ENCODE results near the gene LRRC41. TPM values are rescaled to one million over a fixed set of nuclear protein-coding genes. Genes with fewer than 3 reads are reported as not detected.
A peak's percentile ranks its signal among the peaks of the same experiment; 100 is the strongest.

Gene LRRC41
- total RNA-seq, 1 experiment from 2014 or later: 66.3 TPM

DNA sequence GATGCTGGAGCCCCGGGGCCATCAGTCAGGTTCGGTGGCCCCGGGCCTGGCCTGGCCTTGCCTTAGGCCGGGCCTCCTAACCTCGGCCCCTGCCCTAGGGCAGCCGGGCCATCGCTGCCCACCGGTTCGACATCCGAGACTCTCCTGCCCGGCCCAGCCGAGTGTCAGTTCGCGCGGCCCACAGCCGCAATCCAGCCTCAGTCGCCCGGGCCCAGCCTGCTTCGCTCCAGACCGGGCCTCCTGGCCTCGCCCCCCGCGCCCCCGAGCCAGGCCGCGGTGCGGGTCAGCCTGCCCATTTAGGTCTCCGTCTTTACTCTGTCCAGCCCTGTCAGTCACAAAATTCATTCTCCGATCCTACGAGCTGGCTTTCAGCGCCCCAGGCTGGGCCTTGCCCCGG is 777 bp downstream of the LRRC41 start:
- CTCF ChIA-PET: no interaction called here
- TF ChIP-seq, protein P1, sequence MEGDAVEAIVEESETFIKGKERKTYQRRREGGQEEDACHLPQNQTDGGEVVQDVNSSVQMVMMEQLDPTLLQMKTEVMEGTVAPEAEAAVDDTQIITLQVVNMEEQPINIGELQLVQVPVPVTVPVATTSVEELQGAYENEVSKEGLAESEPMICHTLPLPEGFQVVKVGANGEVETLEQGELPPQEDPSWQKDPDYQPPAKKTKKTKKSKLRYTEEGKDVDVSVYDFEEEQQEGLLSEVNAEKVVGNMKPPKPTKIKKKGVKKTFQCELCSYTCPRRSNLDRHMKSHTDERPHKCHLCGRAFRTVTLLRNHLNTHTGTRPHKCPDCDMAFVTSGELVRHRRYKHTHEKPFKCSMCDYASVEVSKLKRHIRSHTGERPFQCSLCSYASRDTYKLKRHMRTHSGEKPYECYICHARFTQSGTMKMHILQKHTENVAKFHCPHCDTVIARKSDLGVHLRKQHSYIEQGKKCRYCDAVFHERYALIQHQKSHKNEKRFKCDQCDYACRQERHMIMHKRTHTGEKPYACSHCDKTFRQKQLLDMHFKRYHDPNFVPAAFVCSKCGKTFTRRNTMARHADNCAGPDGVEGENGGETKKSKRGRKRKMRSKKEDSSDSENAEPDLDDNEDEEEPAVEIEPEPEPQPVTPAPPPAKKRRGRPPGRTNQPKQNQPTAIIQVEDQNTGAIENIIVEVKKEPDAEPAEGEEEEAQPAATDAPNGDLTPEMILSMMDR (conservative IDR thresholded peaks at IDR 0.05): no peak
- TF ChIP-seq EZH2 (IDR thresholded peaks at IDR 0.05; ENCODE audit: low read depth): no peak
- no TSS peak for BruUV-seq (replicated peaks)

DNA sequence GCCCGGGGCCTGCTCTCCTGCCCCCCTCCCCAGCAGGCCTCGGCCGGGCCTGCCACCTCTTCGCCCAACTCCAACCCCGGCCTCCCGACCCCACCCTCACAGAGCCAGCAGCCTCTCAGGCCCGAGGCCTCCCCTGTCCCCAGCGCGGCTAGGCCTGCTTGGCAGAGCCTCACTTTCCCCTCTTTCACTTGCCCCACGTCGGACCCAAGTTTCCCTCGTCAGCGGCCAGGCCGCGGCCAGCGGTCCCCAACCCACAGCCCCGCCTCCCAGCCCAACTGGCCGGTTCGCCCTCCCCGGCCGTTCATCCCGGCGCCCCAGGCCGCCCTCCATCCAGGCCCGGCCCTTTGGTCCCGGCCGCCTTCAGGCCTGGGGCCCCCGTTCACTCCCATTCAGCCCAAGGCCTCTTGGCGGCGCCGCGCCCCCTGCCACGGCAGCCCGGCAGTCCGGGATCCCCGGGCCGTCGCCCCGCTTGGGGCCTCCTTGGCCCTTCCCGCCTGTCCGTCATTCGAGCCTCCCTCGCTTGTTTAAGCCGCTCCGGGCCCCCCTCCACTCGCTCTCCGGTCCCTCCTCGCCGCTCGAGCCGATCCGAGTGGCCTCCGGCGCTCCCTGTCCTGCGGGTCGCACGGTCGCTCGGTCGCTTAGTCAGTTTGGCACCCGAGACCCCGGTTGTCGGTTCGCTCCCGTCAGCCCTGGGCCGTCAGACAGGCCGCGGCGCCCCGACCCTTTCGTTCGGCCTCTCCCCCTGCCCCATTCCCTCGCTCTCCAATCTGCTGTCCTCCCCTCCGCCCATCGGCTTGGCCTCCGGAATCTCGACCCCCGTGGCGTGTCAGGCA is 1.4 kb downstream of the LRRC41 start:
- no TSS peak for BruUV-seq (replicated peaks)

More for the DNA sequence above, 777 bp downstream of the LRRC41 start:
- peak overlapping the region; percentile 95 for H3K4me3 ChIP-seq
- H3K9me2 ChIP-seq (ENCODE audit: insufficient read depth): no peaks in the 10 kb centered on the region
- H2AFZ ChIP-seq: peak overlapping the region; percentile 93
- peaks cover 19% of the 10 kb centered on the region for H3K36me3 ChIP-seq (ENCODE audit: low read depth)
- POLR2A ChIA-PET (ENCODE audit: unreplicated experiment): interaction anchor here (0.5 to 1.0 kb wide), 4 partner anchors 8 to 365 kb away, joined by 4 to 31 read pairs (median 10); no protein-coding TSS in a partner anchor
- no peaks in the 10 kb centered on the region for H3F3A ChIP-seq (ENCODE audit: insufficient read depth, low read depth)
- H3K4me2 ChIP-seq: peak overlapping the region; percentile 98
- peak overlapping the region; percentile 87 for H3K27ac ChIP-seq
- H3K9me3 ChIP-seq (ENCODE audit: insufficient read depth, low read depth): no peaks in the 10 kb centered on the region
- peaks cover 89% of the 10 kb centered on the region for H3K79me2 ChIP-seq (ENCODE audit: low read depth)
- peak in 1 of 2 experiments; percentile 52 for DNase-seq
- peaks cover 39% of the 10 kb centered on the region for H4K20me1 ChIP-seq (ENCODE audit: insufficient read depth)
- intact Hi-C loops (cut with micrococcal nuclease; ENCODE audit: unreplicated experiment): loop anchor here (1.0 to 2.0 kb wide), 3 partner anchors 38 to 122 kb away; partner anchors contain the start of genes NSUN4 and RAD54L
- peaks cover 35% of the 10 kb centered on the region for H3K4me1 ChIP-seq (replicated peaks; ENCODE audit: insufficient read depth)
- H3K27me3 ChIP-seq (ENCODE audit: insufficient read depth, low read depth): no peaks in the 10 kb centered on the region

GRCh38 chr1:46301406-46301807 is 2.0 kb downstream of the LRRC41 start:
- intact Hi-C loops (cut with micrococcal nuclease; ENCODE audit: unreplicated experiment): no loop called here
- Histone ChIP-seq H3K4me2 (peak overlapping the region; percentile 98), H3K4me1 (replicated peaks; ENCODE audit: insufficient read depth) (peaks cover 25% of the 10 kb centered on the region), H3K79me2 (ENCODE audit: low read depth) (peaks cover 77% of the 10 kb centered on the region), H3K27me3 (ENCODE audit: insufficient read depth, low read depth) (no peaks in the 10 kb centered on the region), H3K36me3 (ENCODE audit: low read depth) (peaks cover 20% of the 10 kb centered on the region), H2AFZ (peak overlapping the region; percentile 93; the same call in 1 of the 2 replicates), H3K27ac (peak overlapping the region; percentile 87; the same call in 1 of the 2 replicates), H3K9me2 (ENCODE audit: insufficient read depth) (no peaks in the 10 kb centered on the region), H3K9me3 (ENCODE audit: insufficient read depth, low read depth) (no peaks in the 10 kb centered on the region), H3K4me3 (peak overlapping the region; percentile 95), H4K20me1 (ENCODE audit: insufficient read depth) (peaks cover 27% of the 10 kb centered on the region), H3F3A (ENCODE audit: insufficient read depth, low read depth) (no peaks in the 10 kb centered on the region; the same call in 1 of the 2 replicates)
- ChIA-PET CTCF (no interaction called here), POLR2A (ENCODE audit: unreplicated experiment) (interaction anchor here (0.6 kb wide), 2 partner anchors 53 to 820 kb away, joined by 3 to 6 read pairs; no protein-coding TSS in a partner anchor)
- no peak for DNase-seq
- TF ChIP-seq, protein P1 (conservative IDR thresholded peaks at IDR 0.05): no peak
- TF ChIP-seq EZH2 (IDR thresholded peaks at IDR 0.05; ENCODE audit: low read depth): no peak
- no TSS peak for BruUV-seq (replicated peaks)

More for the DNA sequence above, 1.4 kb downstream of the LRRC41 start:
- H3K36me3 ChIP-seq (ENCODE audit: low read depth): peaks cover 20% of the 10 kb centered on the region
- H3K27ac ChIP-seq: peak overlapping the region; percentile 87
- no peaks in the 10 kb centered on the region for H3K9me2 ChIP-seq (ENCODE audit: insufficient read depth)
- peaks cover 29% of the 10 kb centered on the region for H3K4me1 ChIP-seq (replicated peaks; ENCODE audit: insufficient read depth)
- POLR2A ChIA-PET (ENCODE audit: unreplicated experiment): no interaction called here
- H3K79me2 ChIP-seq (ENCODE audit: low read depth): peaks cover 83% of the 10 kb centered on the region
- CTCF ChIA-PET: no interaction called here
- peak overlapping the region; percentile 95 for H3K4me3 ChIP-seq
- H2AFZ ChIP-seq: peak overlapping the region; percentile 93
- no peaks in the 10 kb centered on the region for H3K27me3 ChIP-seq (ENCODE audit: insufficient read depth, low read depth)
- intact Hi-C loops (cut with micrococcal nuclease; ENCODE audit: unreplicated experiment): loop anchor here (2.0 kb wide), 2 partner anchors 55 to 121 kb away; partner anchors contain the start of gene RAD54L
- DNase-seq: peak; percentile 39 to 60
- TF ChIP-seq, protein P1 (conservative IDR thresholded peaks at IDR 0.05): no peak
- no peak for TF ChIP-seq EZH2 (IDR thresholded peaks at IDR 0.05; ENCODE audit: low read depth)
- H3F3A ChIP-seq (ENCODE audit: insufficient read depth, low read depth): no peaks in the 10 kb centered on the region
- peak overlapping the region; percentile 98 for H3K4me2 ChIP-seq
- H4K20me1 ChIP-seq (ENCODE audit: insufficient read depth): peaks cover 33% of the 10 kb centered on the region
- no peaks in the 10 kb centered on the region for H3K9me3 ChIP-seq (ENCODE audit: insufficient read depth, low read depth)
